HG02610 (cell line): ENCODE data around the gene LZTFL1.
A peak's percentile ranks its signal among the peaks of the same experiment; 100 is the strongest.

Experiments used
- ATAC-seq: cut with Tn5 transposase; IDR thresholded peaks from one replicate; pipeline ENCODE4 v1.9.1; 2021; ENCODE audit warnings: mild to moderate bottlenecking, moderate library complexity; ENCODE audit not compliant: unreplicated experiment

LZTFL1 gene, protein sequence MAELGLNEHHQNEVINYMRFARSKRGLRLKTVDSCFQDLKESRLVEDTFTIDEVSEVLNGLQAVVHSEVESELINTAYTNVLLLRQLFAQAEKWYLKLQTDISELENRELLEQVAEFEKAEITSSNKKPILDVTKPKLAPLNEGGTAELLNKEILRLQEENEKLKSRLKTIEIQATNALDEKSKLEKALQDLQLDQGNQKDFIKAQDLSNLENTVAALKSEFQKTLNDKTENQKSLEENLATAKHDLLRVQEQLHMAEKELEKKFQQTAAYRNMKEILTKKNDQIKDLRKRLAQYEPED

GRCh38 chr3:45841757-45842491, at the start of gene LZTFL1:
TSS of gene LZTFL1 (minus strand) at chr3:45842119. CDS start at chr3:45841991, 128 bp downstream.
- peak; percentile 96 for ATAC-seq

GRCh38 chr3:45890405-45890804, 48.5 kb upstream of the LZTFL1 start:
- no peak for ATAC-seq

DNA sequence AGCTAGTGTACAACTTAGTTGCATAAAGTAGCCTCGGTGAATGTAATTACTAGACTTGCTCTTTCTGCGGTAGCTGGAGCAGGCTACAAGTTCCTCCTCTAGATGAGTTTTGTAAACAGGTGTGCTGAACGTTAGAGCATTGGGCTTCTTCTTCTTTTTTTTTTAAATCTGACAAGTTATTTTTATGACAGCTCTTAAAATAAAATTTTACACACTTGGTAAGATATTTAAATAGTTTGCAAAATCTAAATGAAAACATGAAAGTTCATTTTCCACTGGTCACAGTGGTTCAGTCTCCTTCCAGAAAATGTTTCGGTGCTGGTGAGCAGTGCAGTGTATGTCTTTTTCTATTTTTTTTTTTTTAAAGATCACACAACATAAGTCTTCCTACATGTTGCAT, 47.4 kb upstream of the LZTFL1 start:
- ATAC-seq: no peak

DNA sequence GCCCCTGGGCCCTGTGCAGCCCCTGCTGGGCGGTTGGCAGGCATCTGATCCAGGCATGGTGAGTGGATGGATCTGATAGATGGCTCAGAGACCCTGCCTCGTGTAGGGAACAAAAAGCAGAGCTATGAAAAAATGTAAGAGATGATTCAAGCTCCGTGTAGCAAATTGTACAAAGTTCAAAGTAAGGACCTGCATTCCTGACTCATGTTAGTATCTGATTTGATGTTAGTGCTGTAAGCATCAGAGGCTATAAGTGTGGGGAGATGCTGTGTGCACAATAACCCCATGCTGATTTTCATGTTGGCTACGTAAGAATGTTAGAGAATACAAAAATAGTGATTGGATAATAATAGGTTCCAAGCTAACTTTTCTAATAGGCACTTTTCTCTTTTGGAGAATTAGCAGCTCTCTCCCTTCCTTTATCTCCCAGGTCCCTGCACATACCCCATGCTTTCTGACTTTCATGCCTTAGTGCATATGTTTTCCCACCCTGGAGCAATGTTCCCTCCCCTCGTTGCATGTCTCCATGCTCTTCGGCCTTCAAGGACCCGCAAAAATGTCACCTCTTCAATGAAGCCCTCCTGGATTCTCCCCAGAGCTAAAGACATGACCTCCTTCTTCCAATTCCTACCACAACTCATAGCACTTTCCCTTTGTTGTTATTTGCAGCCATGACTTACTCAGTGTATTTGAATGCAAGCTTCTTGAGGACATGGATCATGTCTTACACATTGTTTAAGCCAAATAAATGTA, 46.0 kb upstream of the LZTFL1 start:
- no peak for ATAC-seq

- no peak for ATAC-seq
Measured at GRCh38 chr3:45887285-45887684, 45.4 kb upstream of the LZTFL1 start.

DNA sequence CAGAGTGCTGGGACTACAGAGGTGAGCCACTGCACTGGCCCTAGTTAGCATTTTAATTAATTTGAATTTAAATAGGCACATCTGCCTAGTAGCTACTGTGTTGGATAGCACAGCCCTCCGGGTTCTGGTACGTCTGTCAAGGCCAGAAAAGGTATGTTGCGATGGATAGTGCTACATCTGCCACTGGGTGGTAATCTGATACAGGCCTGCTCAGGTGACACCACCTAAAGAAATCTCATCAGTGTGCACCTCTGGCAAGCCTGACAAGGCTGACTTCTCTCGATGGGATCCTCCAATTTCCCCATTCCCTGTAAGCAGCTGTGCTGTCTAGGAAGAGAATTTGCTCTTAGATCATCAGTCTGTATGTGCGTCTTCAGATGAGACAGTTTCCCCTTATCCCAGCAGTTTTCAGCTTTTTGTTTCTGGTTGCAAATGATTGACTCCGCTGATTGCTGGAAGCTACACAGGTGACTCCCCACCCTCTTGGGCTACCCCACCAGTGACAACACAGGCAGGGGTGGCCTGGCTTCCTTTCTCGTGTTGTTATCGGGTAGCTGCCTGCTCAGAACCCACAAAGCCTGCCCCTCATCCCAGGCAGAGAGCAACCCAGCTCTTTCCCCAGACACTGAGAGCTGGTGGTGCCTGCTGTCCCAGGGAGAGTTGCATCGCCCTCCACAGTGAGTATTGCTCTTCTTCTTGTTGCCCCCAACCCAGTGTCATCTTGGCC, 44.2 kb upstream of the LZTFL1 start, which contains the start of gene CCR9:
Gene CCR9 (plus strand): TSS at position 565 of the 727 bp plus-strand sequence. CDS start 8,391 bp downstream, outside the sequence.
- no peak for ATAC-seq

GRCh38 chr3:45884368-45885201, 42.7 kb upstream of the LZTFL1 start:
- ATAC-seq: no peak

DNA sequence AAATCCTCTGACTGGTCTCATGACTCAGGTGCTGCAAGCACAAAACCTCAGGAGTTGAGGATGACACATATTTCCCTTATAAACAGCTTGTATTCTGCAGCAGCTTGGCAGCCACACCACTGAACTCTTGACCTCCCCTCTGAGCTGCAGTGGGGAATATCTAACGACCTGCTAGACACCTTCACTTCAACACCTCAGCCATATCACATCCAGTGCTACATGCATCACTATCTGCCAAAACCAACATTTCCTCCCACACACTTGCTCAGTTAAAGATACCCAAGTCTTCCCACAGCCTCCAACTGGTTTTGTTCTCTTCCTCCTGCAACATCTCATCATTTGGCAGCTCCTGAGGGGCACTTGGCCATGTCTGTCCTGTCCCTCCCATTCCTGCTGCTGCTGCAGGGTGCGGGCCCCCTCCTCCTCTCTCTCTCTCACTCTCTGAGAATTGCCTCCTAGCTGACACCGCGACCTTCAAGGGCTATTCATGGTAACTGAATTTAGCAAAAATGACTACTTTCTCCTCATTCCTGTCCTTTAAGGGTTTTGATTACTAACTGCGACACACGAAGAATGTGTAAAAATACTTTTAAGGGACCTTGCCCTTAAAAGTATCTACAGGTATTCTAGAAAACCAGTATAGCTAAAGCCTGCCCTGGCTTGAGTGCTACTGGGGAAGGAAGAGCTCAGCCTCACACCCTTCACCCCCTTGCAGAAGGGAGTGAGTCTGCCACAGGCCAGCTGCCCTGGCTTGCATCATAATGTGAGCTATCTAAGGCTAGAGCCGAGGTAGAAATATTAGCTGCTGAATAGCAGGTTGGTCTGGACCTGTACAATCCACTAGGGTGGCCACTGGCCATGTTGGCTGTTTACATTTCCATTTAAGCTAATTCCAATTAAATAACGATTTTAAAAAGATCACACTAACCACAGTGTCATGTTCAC, 39.4 kb upstream of the LZTFL1 start:
- ATAC-seq: no peak

DNA sequence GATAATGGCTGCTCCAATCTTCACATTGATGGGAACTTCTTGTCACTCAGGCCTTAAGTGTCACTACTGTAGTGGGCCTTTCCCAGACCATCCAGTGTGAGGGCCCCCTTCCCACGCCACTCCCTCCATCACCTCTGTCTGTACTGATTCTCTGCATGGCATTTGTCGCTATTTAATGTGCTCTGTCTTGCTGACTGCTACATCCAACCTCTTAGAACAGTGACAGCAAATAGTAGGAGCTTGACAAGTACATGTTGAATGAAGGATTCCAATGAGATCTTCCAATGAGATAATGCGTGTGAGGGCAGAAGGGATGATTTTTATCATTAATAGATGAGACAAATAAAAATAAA, 38.8 kb upstream of the LZTFL1 start:
- no peak for ATAC-seq

DNA sequence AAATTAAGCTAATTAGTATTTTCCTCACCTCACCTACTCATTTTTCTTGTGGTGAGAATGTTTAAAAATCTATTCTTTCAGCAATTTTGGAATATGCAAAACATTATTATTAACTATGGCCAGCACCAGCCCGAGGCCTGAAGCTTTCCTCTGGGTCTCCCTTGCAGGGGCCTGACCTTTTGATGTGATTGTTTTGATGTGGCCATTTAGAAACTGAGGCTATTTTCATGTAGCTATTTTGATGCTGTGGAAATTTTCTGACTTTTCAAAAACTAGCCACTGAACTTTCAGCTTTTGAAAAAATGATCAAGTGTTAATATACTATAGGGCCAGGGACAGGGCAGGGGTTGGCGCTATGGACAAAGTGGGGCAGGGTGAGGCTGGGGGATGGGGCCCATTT, 36.2 kb upstream of the LZTFL1 start:
- no peak for ATAC-seq

- no peak for ATAC-seq
Measured at GRCh38 chr3:45874677-45875346, 32.9 kb upstream of the LZTFL1 start.

- no peak for ATAC-seq
Measured at GRCh38 chr3:45873638-45874037, 31.7 kb upstream of the LZTFL1 start.

DNA sequence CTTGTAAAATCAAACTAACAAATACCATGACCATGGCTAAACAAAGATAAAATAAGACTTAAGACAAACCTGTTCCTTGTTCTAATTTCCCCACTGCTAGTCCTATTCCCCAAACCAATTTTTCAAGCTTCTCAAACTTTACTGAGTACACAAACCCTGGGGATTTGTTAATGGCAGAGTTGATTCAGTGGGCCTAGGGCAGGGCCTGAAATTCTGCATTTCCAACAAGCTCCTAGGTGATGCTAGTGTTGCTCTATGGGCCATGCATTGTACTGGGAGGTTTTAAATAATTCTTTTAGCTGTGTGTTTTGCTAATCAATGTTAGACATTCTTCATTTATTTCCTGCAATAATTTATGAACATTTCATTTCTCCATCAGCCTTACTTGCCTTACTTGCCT, 31.1 kb upstream of the LZTFL1 start:
- ATAC-seq: no peak

DNA sequence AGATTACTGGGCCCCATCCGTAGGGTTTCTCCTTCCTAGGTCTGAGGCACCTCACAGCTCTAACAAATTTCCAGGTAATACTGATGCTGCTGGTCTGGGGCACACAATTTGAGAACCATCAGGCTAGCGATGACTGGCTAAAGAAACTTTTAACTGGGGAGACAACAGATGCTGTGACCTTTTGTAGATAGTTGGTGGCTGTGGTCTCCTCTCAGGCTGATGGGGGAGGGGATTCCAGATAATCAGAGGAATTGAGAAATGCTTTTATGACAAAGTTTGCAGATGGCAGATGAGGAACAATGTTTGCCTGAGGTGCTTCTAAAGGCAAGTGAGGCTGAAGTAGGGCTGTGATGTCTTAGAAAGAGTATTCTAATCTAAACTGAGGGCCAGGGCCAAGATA, 30.6 kb upstream of the LZTFL1 start:
- ATAC-seq: no peak

GRCh38 chr3:45871780-45872179, 29.9 kb upstream of the LZTFL1 start:
- no peak for ATAC-seq

DNA sequence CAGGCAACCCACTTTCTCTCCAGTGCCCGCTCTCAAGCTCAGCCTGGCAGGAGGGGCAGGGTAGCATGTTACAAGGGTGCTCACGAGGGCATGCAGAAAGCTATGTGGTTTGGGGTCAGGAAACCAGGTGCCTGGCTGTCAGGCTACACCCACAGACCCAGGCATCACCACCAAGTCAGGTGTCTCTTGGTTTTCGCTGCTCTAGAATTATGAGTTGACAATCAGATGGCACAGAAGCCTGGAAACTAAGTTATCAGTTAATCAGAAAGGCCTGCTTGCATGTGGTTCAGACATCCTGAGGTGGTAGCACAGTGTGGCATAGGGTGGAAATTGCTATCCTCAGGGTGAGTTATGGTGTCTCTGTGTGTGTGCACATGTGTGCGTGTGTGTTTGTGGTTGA, 28.2 kb upstream of the LZTFL1 start:
- no peak for ATAC-seq

DNA sequence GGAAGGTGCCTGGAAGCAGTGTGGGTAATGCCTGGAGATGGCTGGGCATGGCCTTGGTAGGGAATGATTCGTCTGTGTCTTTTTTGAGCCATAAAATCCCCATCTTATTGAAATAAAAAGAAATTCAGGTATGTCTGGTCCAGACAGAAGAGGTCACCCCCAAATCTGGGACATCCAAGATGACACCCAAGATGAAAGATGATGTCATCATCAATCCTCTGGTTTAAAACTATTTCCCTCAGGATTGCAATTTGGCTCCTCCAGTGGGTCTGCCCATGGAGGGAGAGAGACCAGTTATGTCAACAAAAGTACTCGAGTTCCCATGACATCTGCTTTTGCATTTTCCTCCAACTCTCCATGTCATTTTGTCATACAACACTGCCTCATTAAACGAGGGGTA, 27.7 kb upstream of the LZTFL1 start:
- no peak for ATAC-seq

GRCh38 chr3:45868650-45869049, 26.7 kb upstream of the LZTFL1 start:
- no peak for ATAC-seq

DNA sequence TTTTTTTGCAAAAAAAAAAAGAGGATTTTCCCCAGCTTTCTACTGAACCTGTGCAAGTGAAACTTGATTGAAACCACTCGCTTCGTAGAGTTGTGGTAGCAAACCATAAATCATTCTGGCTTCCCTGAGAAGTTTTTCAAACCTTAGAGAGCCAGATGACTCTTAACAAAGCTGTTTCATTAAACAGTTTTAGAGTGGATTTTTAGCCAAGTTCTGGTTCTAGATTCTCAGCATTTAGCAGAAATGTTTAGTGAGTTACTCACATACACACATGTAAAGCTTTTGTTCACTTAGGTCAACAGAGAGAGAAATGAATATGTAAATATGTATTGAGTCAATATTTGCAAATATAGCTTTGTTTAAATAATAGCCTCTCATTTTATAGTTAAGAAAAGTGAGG, 26.3 kb upstream of the LZTFL1 start:
- ATAC-seq: no peak
